Spleen (tissue), 11 donors: ENCODE measurements around the gene PAX5. TPM values are rescaled to one million over a fixed set of nuclear protein-coding genes. Genes with fewer than 3 reads are reported as not detected.

ENCODE experiments used
- DNase-seq: peaks from one replicate; pipeline ENCODE4 v3.0.0-alpha.2; 2020
- H3K27ac ChIP-seq, 8 donors: fragments of 200-600 bp; sonication (generic) in 7 of 8; 1 replicate in 4 of 8; 2 replicates in 4 of 8; pipeline versions ENCODE4 v1.5.0 to v1.8.0; 2016 to 2021; ENCODE audit warnings: inconsistent platforms in 4 of 8, mild to moderate bottlenecking in 4 of 8, moderate library complexity in 1 of 8
- H3K27me3 ChIP-seq, 7 donors: fragments of 200-600 bp; sonication (generic) in 6 of 7; replicated peaks in 1 of 7; 1 replicate in 4 of 7; 2 replicates in 3 of 7; pipeline versions ENCODE4 v1.5.0 to v1.8.0; 2016 to 2021; ENCODE audit warnings: inconsistent platforms in 3 of 7, mild to moderate bottlenecking in 1 of 7
- H3K36me3 ChIP-seq, 6 donors: fragments of 200-600 bp; sonication (generic) in 5 of 6; 1 replicate in 4 of 6; 2 replicates in 2 of 6; pipeline versions ENCODE4 v1.5.0 to v1.8.0; 2016 to 2021; ENCODE audit warnings: inconsistent platforms in 2 of 6
- H3K4me1 ChIP-seq, 6 donors: fragments of 200-600 bp; sonication (generic) in 5 of 6; 1 replicate in 3 of 6; 2 replicates in 3 of 6; pipeline versions ENCODE4 v1.5.0 to v1.8.0; 2016 to 2021; ENCODE audit warnings: inconsistent platforms in 3 of 6
- H3K4me3 ChIP-seq, 8 donors: fragments of 200-600 bp; sonication (generic) in 7 of 8; 1 replicate in 4 of 8; 2 replicates in 4 of 8; pipeline versions ENCODE4 v1.5.0 to v1.8.0; 2016 to 2021; ENCODE audit warnings: inconsistent platforms in 4 of 8, mild to moderate bottlenecking in 4 of 8, moderate library complexity in 2 of 8
- H3K9me3 ChIP-seq, 8 donors: fragments of 200-600 bp; sonication (generic) in 7 of 8; 1 replicate in 4 of 8; 2 replicates in 4 of 8; pipeline versions ENCODE4 v1.5.0 to v1.8.0; 2016 to 2021; ENCODE audit warnings: inconsistent platforms in 4 of 8
- POLR2A ChIP-seq, 3 donors: fragments of 450-650 bp; IDR thresholded peaks; one replicate each; pipeline ENCODE4 v1.5.1; 2017; ENCODE audit warnings: antibody characterized with exemption in 3 of 3, mild to moderate bottlenecking in 1 of 3
- POLR2AphosphoS5 ChIP-seq, 3 donors: sonication (generic); formaldehyde crosslinking; IDR thresholded peaks; one replicate each; pipeline ENCODE4 v1.5.1; 2017; ENCODE audit warnings: antibody characterized with exemption in 3 of 3
- WGBS, 5 donors: extraction: QIAGEN DNeasy Blood & Tissue Kit in 3 of 5; methylation state at CpG; one replicate each; pipeline versions ENCODE4 v1.1.5 to v1.1.7; 2013 to 2018; 5-methylcytosine and 5-hydroxymethylcytosine counted together
- intact Hi-C: fragments of 100-400 bp; cut with DNase I; formaldehyde crosslinking; loops from one replicate; pipeline ENCODE4 v1.15.0; 2023; ENCODE audit warnings: low total_unique reads
- polyA plus RNA-seq, 3 donors: library from polyadenylated mRNA; stranded (reverse); fragments of 200-250 nt; gene quantifications; one replicate each; pipeline ENCODE4 v1.2.1, GENCODE V29; 2013
- total RNA-seq, 7 donors: library from RNA; depleted of rRNA in 3 of 7; stranded (reverse); fragments of >200 nt in 3 of 7; fragmentation: NEBNext Ultra II Directional in 4 of 7; extraction: Animal tissue kit (Norgen Biotek cat#: 25700) in 4 of 7; gene quantifications; one replicate each; pipeline versions ENCODE4 v1.1.0 to v1.2.1, GENCODE V29; 2016 to 2021
- TF ChIP-seq, protein P1 (sequence below), 11 experiments: fragments of 200-600 bp in 7 of 11; fragments of 450-650 bp in 4 of 11; sonication (generic) in 4 of 11; IDR thresholded peaks in 8 of 11; conservative IDR thresholded peaks in 3 of 11; 1 replicate in 7 of 11; 2 replicates in 4 of 11; pipeline versions ENCODE4 v1.4.0 to v1.8.0; 2016 to 2021; ENCODE audit warnings: antibody characterized with exemption in 11 of 11, inconsistent platforms in 4 of 11, mild to moderate bottlenecking in 1 of 11
- donor health status: healthy with polysubstance abuse.
- donor health status: DM: no; HTN: no; CAD: no; lungs with moderate emphysema.
- donor health status: DM: no; HTN: no; CAD: no.
- donor health status: Bipolar disorder and iron deficiency.
- donor health status: healthy.
- donor health status: DM: no; HTN: no; CAD: no.
- donor health status: DM: yes; HTN: yes; CAD: no.

PAX5 gene
- total and polyA plus RNA-seq, 10 donors = 15.9 to 120 (median 53.0) TPM

- peaks cover 0 to 6% (median 0%) of the 10 kb centered on the region in 6 donors for H3K4me1 ChIP-seq
- intact Hi-C loops = no loop called here
- peaks cover 0 to 82% (median 12%) of the 10 kb centered on the region in 6 donors for H3K36me3 ChIP-seq
- 50 to 65% (median 61%) methylated on average over 4 of the region's 4 CpGs for WGBS, 5 donors
- DNase-seq = no peak
- H3K27ac ChIP-seq = no peak overlapping the region
- H3K27me3 ChIP-seq = peaks cover 0 to 19% (median 0%) of the 10 kb centered on the region in 7 donors
- no peak overlapping the region for H3K4me3 ChIP-seq
- no peak for TF ChIP-seq POLR2AphosphoS5 (IDR thresholded peaks at IDR 0.05)
- no peak for TF ChIP-seq POLR2A (IDR thresholded peaks at IDR 0.05)
- TF ChIP-seq, protein P1, sequence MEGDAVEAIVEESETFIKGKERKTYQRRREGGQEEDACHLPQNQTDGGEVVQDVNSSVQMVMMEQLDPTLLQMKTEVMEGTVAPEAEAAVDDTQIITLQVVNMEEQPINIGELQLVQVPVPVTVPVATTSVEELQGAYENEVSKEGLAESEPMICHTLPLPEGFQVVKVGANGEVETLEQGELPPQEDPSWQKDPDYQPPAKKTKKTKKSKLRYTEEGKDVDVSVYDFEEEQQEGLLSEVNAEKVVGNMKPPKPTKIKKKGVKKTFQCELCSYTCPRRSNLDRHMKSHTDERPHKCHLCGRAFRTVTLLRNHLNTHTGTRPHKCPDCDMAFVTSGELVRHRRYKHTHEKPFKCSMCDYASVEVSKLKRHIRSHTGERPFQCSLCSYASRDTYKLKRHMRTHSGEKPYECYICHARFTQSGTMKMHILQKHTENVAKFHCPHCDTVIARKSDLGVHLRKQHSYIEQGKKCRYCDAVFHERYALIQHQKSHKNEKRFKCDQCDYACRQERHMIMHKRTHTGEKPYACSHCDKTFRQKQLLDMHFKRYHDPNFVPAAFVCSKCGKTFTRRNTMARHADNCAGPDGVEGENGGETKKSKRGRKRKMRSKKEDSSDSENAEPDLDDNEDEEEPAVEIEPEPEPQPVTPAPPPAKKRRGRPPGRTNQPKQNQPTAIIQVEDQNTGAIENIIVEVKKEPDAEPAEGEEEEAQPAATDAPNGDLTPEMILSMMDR (IDR thresholded peaks at IDR 0.05 in 8 of 11, conservative IDR thresholded peaks at IDR 0.05 in 3 of 11) = no peak
- H3K9me3 ChIP-seq = no peaks in the 10 kb centered on the region
These were observed 73.0 kb downstream of the PAX5 start for GRCh38 chr9:36961051-36961450.

- Histone ChIP-seq H3K4me1 (peaks cover 0 to 6% (median 0%) of the 10 kb centered on the region in 6 donors), H3K27ac (no peak overlapping the region), H3K9me3 (no peaks in the 10 kb centered on the region), H3K36me3 (peaks cover 0 to 77% (median 10%) of the 10 kb centered on the region in 6 donors), H3K4me3 (no peak overlapping the region), H3K27me3 (peaks cover 0 to 19% (median 0%) of the 10 kb centered on the region in 7 donors)
- no peak for DNase-seq
- no peak for TF ChIP-seq POLR2AphosphoS5 (IDR thresholded peaks at IDR 0.05)
- no peak for TF ChIP-seq POLR2A (IDR thresholded peaks at IDR 0.05)
- WGBS, 5 donors = 89 to 95% (median 92%) methylated on average over 7 of the region's 7 CpGs
- intact Hi-C loops = no loop called here
These were observed 73.5 kb downstream of the PAX5 start for GRCh38 chr9:36960575-36960955.

GRCh38 chr9:36959681-36960574 lies 74.1 kb downstream of the PAX5 start:
- H3K36me3 ChIP-seq = peaks cover 0 to 71% (median 9%) of the 10 kb centered on the region in 6 donors
- H3K4me1 ChIP-seq = peaks cover 0 to 6% (median 0%) of the 10 kb centered on the region in 6 donors
- no peak overlapping the region for H3K4me3 ChIP-seq
- TF ChIP-seq POLR2A (IDR thresholded peaks at IDR 0.05) = no peak
- peak in 1 of 3 donors; percentile 59 for TF ChIP-seq POLR2AphosphoS5 (IDR thresholded peaks at IDR 0.05)
- TF ChIP-seq, protein P1 (IDR thresholded peaks at IDR 0.05 in 8 of 11, conservative IDR thresholded peaks at IDR 0.05 in 3 of 11) = no peak
- intact Hi-C loops = no loop called here
- no peak overlapping the region for H3K27ac ChIP-seq
- H3K9me3 ChIP-seq = no peaks in the 10 kb centered on the region
- no peak for DNase-seq
- peaks cover 0 to 25% (median 0%) of the 10 kb centered on the region in 7 donors for H3K27me3 ChIP-seq
- WGBS, 5 donors = 93 to 94% (median 93%) methylated on average over 12 of the region's 12 CpGs

DNA sequence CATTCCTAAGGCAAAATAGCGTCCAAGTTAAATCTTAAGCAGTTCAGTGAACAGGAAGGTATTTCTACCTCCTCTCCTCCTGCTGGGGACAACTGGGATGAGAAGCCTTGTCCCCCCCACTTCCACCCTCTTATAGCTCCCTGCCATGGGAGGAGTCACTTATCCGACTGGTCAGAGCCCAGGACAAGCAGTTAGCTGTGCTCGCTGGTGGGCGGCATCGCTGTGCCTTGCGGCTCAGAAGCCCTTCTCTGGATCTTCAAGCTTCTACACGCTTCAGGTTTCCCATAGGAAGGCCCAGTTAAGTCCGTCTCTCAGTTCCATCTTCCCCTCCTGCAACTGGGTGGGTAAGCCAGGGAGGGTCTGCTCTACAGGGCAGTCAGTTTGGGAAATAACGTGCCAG lies 77.2 kb downstream of the PAX5 start:
- no peak for DNase-seq
- Histone ChIP-seq H3K9me3 (no peaks in the 10 kb centered on the region), H3K36me3 (peaks cover 0 to 40% (median 4%) of the 10 kb centered on the region in 6 donors), H3K4me3 (no peak overlapping the region), H3K4me1 (peaks cover 0 to 6% (median 0%) of the 10 kb centered on the region in 6 donors), H3K27me3 (peaks cover 0 to 28% (median 0%) of the 10 kb centered on the region in 7 donors), H3K27ac (no peak overlapping the region)
- intact Hi-C loops = no loop called here
- TF ChIP-seq POLR2AphosphoS5 (IDR thresholded peaks at IDR 0.05) (no peak), POLR2A (IDR thresholded peaks at IDR 0.05) (no peak)
- TF ChIP-seq, protein P1 (IDR thresholded peaks at IDR 0.05 in 8 of 11, conservative IDR thresholded peaks at IDR 0.05 in 3 of 11) = no peak
- 85 to 91% (median 87%) methylated on average over 9 of the region's 9 CpGs for WGBS, 5 donors
